ENCODE results near the gene SLC38A1. TPM values are rescaled to one million over a fixed set of nuclear protein-coding genes. Genes with fewer than 3 reads are reported as not detected.

SLC38A1 gene
- total and polyA plus RNA-seq, 10 donors: 26.9 to 142 (median 92.6) TPM

GRCh38 chr12:46183112-46183511 lies 85.7 kb downstream of the SLC38A1 start:
- WGBS, 5 donors: 86 to 92% (median 87%) methylated on average over 2 of the region's 2 CpGs

GRCh38 chr12:46181465-46181864 lies 87.4 kb downstream of the SLC38A1 start:
- Histone ChIP-seq H3K4me3 (no peak overlapping the region), H3K9me3 (no peaks in the 10 kb centered on the region), H3K36me3 (no peaks in the 10 kb centered on the region), H3K27ac (no peak overlapping the region), H3K4me1 (peaks cover 0 to 80% (median 36%) of the 10 kb centered on the region in 6 donors), H3K27me3 (replicated peaks in 1 of 7) (no peaks in the 10 kb centered on the region)
- DNase-seq: no peak
- WGBS, 5 donors: 76 to 95% (median 87%) methylated on average over 1 of the region's 1 CpG
- intact Hi-C loops (cut with DNase I; ENCODE audit: low total_unique reads): no loop called here
- TF ChIP-seq POLR2A (IDR thresholded peaks at IDR 0.05): no peak
- peak in 1 of 3 donors; percentile 30 for TF ChIP-seq POLR2AphosphoS5 (IDR thresholded peaks at IDR 0.05)

More at GRCh38 chr12:46183112-46183511, 85.7 kb downstream of the SLC38A1 start:
- Histone ChIP-seq H3K27me3 (replicated peaks in 1 of 7) (no peaks in the 10 kb centered on the region), H3K4me3 (no peak overlapping the region), H3K27ac (no peak overlapping the region), H3K4me1 (peaks cover 0 to 79% (median 28%) of the 10 kb centered on the region in 6 donors), H3K36me3 (peaks cover 0 to 3% (median 0%) of the 10 kb centered on the region in 6 donors), H3K9me3 (no peaks in the 10 kb centered on the region)
- DNase-seq: no peak
- no peak for TF ChIP-seq CTCF (IDR thresholded peaks at IDR 0.05 in 8 of 11, conservative IDR thresholded peaks at IDR 0.05 in 3 of 11)
- no peak for TF ChIP-seq POLR2A (IDR thresholded peaks at IDR 0.05)
- TF ChIP-seq POLR2AphosphoS5 (IDR thresholded peaks at IDR 0.05): no peak
- intact Hi-C loops (cut with DNase I; ENCODE audit: low total_unique reads): no loop called here

GRCh38 chr12:46179693-46180452 lies 89.0 kb downstream of the SLC38A1 start:
- DNase-seq: no peak
- Histone ChIP-seq H3K4me3 (no peak overlapping the region), H3K27ac (peak overlapping the region in 2 of 8 donors; percentile 12 to 42), H3K9me3 (no peaks in the 10 kb centered on the region), H3K4me1 (peaks cover 0 to 77% (median 37%) of the 10 kb centered on the region in 6 donors), H3K36me3 (no peaks in the 10 kb centered on the region), H3K27me3 (replicated peaks in 1 of 7) (no peaks in the 10 kb centered on the region)
- TF ChIP-seq POLR2A (IDR thresholded peaks at IDR 0.05) (no peak), POLR2AphosphoS5 (IDR thresholded peaks at IDR 0.05) (no peak), CTCF (IDR thresholded peaks at IDR 0.05 in 8 of 11, conservative IDR thresholded peaks at IDR 0.05 in 3 of 11) (no peak)
- intact Hi-C loops (cut with DNase I; ENCODE audit: low total_unique reads): no loop called here
- WGBS, 5 donors: 65 to 74% (median 69%) methylated on average over 7 of the region's 7 CpGs

DNA sequence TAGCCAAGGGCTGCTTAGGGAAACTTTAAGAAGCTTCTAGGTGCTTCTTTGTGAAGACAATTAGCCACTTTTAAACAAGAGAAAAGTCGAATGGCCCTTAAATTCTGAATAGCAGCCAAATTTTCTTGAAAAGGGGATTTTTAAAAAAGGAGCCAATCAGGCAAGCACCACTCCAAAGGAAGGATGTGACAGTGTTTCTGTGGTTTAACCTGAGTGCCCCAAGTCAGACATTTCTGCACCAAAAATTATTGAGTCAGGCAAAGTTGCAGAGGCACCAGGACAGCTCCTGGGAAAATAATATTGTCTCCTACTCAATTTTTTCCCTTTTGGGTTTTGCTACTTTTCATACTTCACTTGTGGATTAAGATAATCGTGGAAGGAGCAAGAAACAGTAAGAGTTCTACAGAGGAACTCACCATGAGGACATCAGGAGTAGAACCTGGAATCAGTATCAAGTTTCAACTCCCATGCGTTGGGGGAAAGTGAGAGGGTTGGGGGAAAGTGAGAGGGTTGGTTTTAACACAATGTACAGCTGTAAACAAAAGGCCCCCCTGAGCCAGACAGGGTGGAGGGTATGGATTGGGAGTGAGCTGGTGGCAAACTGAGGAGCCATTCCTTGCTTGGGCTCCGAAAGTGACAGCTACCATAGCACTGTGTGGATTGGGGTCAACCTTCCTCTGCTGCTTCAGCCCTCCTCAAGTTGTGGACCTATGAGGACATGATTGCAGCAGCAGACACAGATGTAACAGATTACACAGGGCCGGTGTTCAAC lies 90.8 kb downstream of the SLC38A1 start:
- intact Hi-C loops (cut with DNase I; ENCODE audit: low total_unique reads): no loop called here
- no peak for DNase-seq
- TF ChIP-seq CTCF (IDR thresholded peaks at IDR 0.05 in 8 of 11, conservative IDR thresholded peaks at IDR 0.05 in 3 of 11): no peak
- Histone ChIP-seq H3K36me3 (no peaks in the 10 kb centered on the region), H3K27ac (peak overlapping the region in 5 of 8 donors; percentile 5 to 57 (median 26)), H3K4me3 (no peak overlapping the region), H3K27me3 (replicated peaks in 1 of 7) (no peaks in the 10 kb centered on the region), H3K4me1 (peaks cover 0 to 82% (median 43%) of the 10 kb centered on the region in 6 donors), H3K9me3 (no peaks in the 10 kb centered on the region)
- WGBS, 5 donors: 44 to 52% (median 49%) methylated on average over 5 of the region's 5 CpGs
